HepG2 (cell line): ENCODE data around the gene MPI. TPM values are rescaled to one million over a fixed set of nuclear protein-coding genes. Genes with fewer than 3 reads are reported as not detected.

Experiments used
- CC2D1A ChIP-seq: sonication (generic); formaldehyde crosslinking; IDR thresholded peaks from 2 replicates; pipeline ENCODE4 v1.8.1; 2023; ENCODE audit warnings: mild to moderate bottlenecking, missing genetic modification reagents
- CHCHD3 ChIP-seq: sonication (generic); formaldehyde crosslinking; IDR thresholded peaks from 2 replicates; pipeline ENCODE4 v1.8.0; 2022; ENCODE audit warnings: mild to moderate bottlenecking, missing genetic modification reagents, moderate library complexity
- KLF12 ChIP-seq: sonication (generic); formaldehyde crosslinking; IDR thresholded peaks from 2 replicates; pipeline ENCODE4 v1.4.0; 2020; ENCODE audit warnings: missing genetic modification reagents, borderline replicate concordance
- MEIS1 ChIP-seq: sonication (generic); formaldehyde crosslinking; IDR thresholded peaks from 2 replicates; pipeline ENCODE4 v1.9.0; 2021; ENCODE audit warnings: mild to moderate bottlenecking, missing genetic modification reagents, moderate library complexity, borderline replicate concordance
- NONO ChIP-seq, 2 experiments: fragments of 450-650 bp in 1 of 2; sonication (generic) in 1 of 2; formaldehyde crosslinking in 1 of 2; IDR thresholded peaks in 1 of 2; conservative IDR thresholded peaks in 1 of 2; 2 replicates each; pipeline versions ENCODE4 v1.6.1 to v1.8.0; 2017 to 2022; ENCODE audit warnings: mild to moderate bottlenecking in 1 of 2, missing genetic modification reagents in 1 of 2, moderate library complexity in 1 of 2
- NR2C2 ChIP-seq: sonication (generic); formaldehyde crosslinking; IDR thresholded peaks from 2 replicates; pipeline ENCODE4 v1.4.0; 2020; ENCODE audit warnings: missing genetic modification reagents, mild to moderate bottlenecking, moderate library complexity, borderline replicate concordance
- SALL2 ChIP-seq: sonication (generic); formaldehyde crosslinking; IDR thresholded peaks from 2 replicates; pipeline ENCODE4 v1.8.1; 2023; ENCODE audit warnings: mild to moderate bottlenecking, missing genetic modification reagents, inconsistent platforms
- SMAD1 ChIP-seq: sonication (generic); formaldehyde crosslinking; IDR thresholded peaks from 2 replicates; pipeline ENCODE4 v1.4.0; 2020; ENCODE audit warnings: missing genetic modification reagents, low read depth, mild to moderate bottlenecking, borderline replicate concordance
- TCF7L2 ChIP-seq: IDR thresholded peaks from 2 replicates; pipeline ENCODE4 v1.6.1; 2011; ENCODE audit warnings: mild to moderate bottlenecking, low read depth, low read length, moderate library complexity
- ZNF383 ChIP-seq: sonication (generic); formaldehyde crosslinking; IDR thresholded peaks from 2 replicates; pipeline ENCODE4 v1.4.0; 2020; ENCODE audit warnings: missing genetic modification reagents, mild to moderate bottlenecking, borderline replicate concordance
- ZNF547 ChIP-seq: sonication (generic); formaldehyde crosslinking; IDR thresholded peaks from 2 replicates; pipeline ENCODE4 v1.5.1; 2020; ENCODE audit warnings: mild to moderate bottlenecking, missing genetic modification reagents
- ZNF644 ChIP-seq: IDR thresholded peaks from 2 replicates; pipeline ENCODE4 v1.6.1; 2016; ENCODE audit warnings: low read depth
- ZNF7 ChIP-seq: IDR thresholded peaks from 2 replicates; pipeline ENCODE4 v1.6.1; 2016; ENCODE audit warnings: missing biosample characterization, missing genetic modification reagents
- ZNF775 ChIP-seq: sonication (generic); formaldehyde crosslinking; IDR thresholded peaks from 2 replicates; pipeline ENCODE4 v1.4.0; 2020; ENCODE audit warnings: missing genetic modification reagents, mild to moderate bottlenecking, moderate library complexity, borderline replicate concordance
- ZSCAN20 ChIP-seq: sonication (generic); formaldehyde crosslinking; IDR thresholded peaks from 2 replicates; pipeline ENCODE4 v1.4.0; 2020; ENCODE audit warnings: missing genetic modification reagents, mild to moderate bottlenecking, borderline replicate concordance
- polyA plus RNA-seq, 8 experiments: library from polyadenylated mRNA; depleted of rRNA in 3 of 8; stranded (reverse) in 7 of 8; unstranded in 1 of 8; fragments of >200 nt; fragmentation: Illumina TruSeq in 4 of 8; extraction: Trizol in 4 of 8; gene quantifications; 2 replicates each; pipeline versions ENCODE4 v1.2.1 to v1.2.3, GENCODE V29; 2011 to 2016; ENCODE audit warnings: low read depth in 4 of 8, missing spikeins in 1 of 8, mixed read lengths in 1 of 8; ENCODE audit not compliant: insufficient read depth in 1 of 8
- total RNA-seq, 5 experiments: library from RNA; depleted of rRNA; stranded (reverse); fragments of >200 nt; fragmentation: Illumina TruSeq; extraction: Trizol; gene quantifications; 2 replicates each; pipeline ENCODE4 v1.2.3, GENCODE V29; 2016; ENCODE audit warnings: low read depth in 1 of 5
- TF ChIP-seq, protein P1 (sequence below): sonication (generic); formaldehyde crosslinking; conservative IDR thresholded peaks from 2 replicates; pipeline ENCODE4 v1.8.0; 2022; ENCODE audit warnings: mild to moderate bottlenecking, moderate library complexity, missing genetic modification reagents
- TF ChIP-seq, protein P2 (sequence below): sonication (generic); formaldehyde crosslinking; IDR thresholded peaks from 2 replicates; pipeline ENCODE4 v1.8.1; 2023; ENCODE audit warnings: mild to moderate bottlenecking, moderate library complexity, missing genetic modification reagents
- TF ChIP-seq, protein P3 (sequence below): sonication (generic); formaldehyde crosslinking; IDR thresholded peaks from 2 replicates; pipeline ENCODE4 v1.8.0; 2022; ENCODE audit warnings: missing genetic modification reagents, mild to moderate bottlenecking, moderate library complexity, borderline replicate concordance
- TF ChIP-seq, protein P4 (sequence below): IDR thresholded peaks from 2 replicates; pipeline ENCODE4 v1.6.1; 2016; ENCODE audit warnings: mild to moderate bottlenecking, missing biosample characterization, missing genetic modification reagents
- TF ChIP-seq, protein P5 (sequence below): sonication (generic); formaldehyde crosslinking; IDR thresholded peaks from 2 replicates; pipeline ENCODE4 v1.5.0; 2020; ENCODE audit warnings: mild to moderate bottlenecking, missing genetic modification reagents

MPI gene
- total and polyA plus RNA-seq, 2 of the 13 experiments (the other 11 are each of a cell fraction or from before 2014, with no cell fraction given), result 36.9 to 63.5 TPM

DNA sequence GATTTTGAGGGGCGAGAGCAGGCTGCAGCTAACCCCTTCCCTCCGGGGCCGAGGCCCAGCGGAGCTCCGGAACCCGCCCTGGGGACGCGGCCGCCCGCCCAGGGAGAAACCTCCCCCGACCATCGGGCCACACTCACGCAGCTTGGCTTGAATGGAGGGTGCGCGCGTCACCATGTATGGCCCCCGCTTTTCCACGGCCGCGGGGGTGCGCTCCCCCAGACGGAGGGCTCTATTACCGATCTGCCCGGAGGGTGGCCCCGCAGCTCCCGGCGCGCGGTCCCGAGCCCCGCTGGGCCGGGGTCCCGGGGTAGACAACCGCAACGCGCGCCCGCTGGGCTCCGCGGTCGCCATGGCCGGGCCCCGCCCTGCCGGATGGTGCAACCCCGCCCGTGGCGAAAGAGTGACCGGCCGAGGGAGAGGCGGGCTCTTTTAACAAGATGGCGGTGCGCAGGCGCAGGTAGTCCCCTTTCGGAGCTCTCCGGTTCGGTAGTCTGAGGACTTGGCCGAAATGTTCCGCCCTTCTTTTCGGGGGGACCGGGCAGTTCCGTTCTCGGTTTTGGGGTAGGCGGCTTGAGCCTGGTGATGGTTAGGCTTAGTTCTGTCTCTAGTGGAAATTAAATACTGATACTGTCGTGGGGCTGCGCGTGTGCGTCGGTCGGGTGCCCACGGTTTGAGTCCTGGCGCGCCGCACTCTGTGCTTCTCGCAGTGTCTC is 16.8 kb downstream of the MPI start, which contains the start of gene FAM219B (continued):
- TF ChIP-seq NR2C2 (CRISPR knock-in tag) (no peak), ZSCAN20 (CRISPR knock-in tag) (0 out of 2 replicates have a peak, but pooled peaks have one; percentile 20), TCF7L2 (no peak), SALL2 (CRISPR knock-in tag) (no peak), MEIS1 (peak; percentile 22; the same call in 1 of the 2 replicates), NONO (IDR thresholded peaks at IDR 0.05) (no peak), NONO (CRISPR knock-in tag; conservative IDR thresholded peaks at IDR 0.05) (peak; percentile 63), ZNF383 (CRISPR knock-in tag) (no peak), CC2D1A (CRISPR knock-in tag) (no peak), ZNF775 (no peak), KLF12 (CRISPR knock-in tag) (peak; percentile 63; the same call in 1 of the 2 replicates), CHCHD3 (no peak), ZNF644 (no peak), SMAD1 (CRISPR knock-in tag) (0 out of 2 replicates have a peak, but pooled peaks have one; percentile 52), ZNF547 (CRISPR knock-in tag) (peak; percentile 81; the same call in 1 of the 2 replicates), ZNF7 (CRISPR knock-in tag) (no peak)
- TF ChIP-seq, protein P1, sequence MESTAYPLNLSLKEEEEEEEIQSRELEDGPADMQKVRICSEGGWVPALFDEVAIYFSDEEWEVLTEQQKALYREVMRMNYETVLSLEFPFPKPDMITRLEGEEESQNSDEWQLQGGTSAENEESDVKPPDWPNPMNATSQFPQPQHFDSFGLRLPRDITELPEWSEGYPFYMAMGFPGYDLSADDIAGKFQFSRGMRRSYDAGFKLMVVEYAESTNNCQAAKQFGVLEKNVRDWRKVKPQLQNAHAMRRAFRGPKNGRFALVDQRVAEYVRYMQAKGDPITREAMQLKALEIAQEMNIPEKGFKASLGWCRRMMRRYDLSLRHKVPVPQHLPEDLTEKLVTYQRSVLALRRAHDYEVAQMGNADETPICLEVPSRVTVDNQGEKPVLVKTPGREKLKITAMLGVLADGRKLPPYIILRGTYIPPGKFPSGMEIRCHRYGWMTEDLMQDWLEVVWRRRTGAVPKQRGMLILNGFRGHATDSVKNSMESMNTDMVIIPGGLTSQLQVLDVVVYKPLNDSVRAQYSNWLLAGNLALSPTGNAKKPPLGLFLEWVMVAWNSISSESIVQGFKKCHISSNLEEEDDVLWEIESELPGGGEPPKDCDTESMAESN (CRISPR knock-in tag), result peak; percentile 63
- TF ChIP-seq, protein P2, sequence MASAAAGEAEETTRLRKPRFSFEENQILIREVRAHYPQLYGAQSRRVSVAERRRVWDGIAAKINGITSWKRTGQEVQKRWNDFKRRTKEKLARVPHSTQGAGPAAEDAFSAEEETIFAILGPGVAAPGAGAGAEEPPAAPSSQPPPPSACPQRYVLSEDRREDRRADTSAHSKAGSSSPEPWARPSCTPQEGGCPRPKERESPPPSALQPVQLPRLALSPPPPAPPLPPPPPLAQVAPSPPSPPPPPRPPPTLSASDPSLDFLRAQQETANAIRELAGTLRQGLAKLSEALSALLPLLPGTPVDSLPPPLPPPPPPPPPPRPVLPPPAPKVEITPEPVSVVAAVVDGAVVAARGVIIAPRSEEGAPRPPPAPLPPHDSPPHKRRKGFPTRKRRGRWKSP (CRISPR knock-in tag), result 0 out of 2 replicates have a peak, but pooled peaks have one; percentile 55
- TF ChIP-seq, protein P3, sequence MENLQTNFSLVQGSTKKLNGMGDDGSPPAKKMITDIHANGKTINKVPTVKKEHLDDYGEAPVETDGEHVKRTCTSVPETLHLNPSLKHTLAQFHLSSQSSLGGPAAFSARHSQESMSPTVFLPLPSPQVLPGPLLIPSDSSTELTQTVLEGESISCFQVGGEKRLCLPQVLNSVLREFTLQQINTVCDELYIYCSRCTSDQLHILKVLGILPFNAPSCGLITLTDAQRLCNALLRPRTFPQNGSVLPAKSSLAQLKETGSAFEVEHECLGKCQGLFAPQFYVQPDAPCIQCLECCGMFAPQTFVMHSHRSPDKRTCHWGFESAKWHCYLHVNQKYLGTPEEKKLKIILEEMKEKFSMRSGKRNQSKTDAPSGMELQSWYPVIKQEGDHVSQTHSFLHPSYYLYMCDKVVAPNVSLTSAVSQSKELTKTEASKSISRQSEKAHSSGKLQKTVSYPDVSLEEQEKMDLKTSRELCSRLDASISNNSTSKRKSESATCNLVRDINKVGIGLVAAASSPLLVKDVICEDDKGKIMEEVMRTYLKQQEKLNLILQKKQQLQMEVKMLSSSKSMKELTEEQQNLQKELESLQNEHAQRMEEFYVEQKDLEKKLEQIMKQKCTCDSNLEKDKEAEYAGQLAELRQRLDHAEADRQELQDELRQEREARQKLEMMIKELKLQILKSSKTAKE (CRISPR knock-in tag), result no peak
- TF ChIP-seq, protein P4, sequence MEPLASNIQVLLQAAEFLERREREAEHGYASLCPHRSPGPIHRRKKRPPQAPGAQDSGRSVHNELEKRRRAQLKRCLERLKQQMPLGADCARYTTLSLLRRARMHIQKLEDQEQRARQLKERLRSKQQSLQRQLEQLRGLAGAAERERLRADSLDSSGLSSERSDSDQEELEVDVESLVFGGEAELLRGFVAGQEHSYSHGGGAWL (CRISPR knock-in tag), result peak; percentile 69; the same call in 1 of the 2 replicates
- TF ChIP-seq, protein P5, sequence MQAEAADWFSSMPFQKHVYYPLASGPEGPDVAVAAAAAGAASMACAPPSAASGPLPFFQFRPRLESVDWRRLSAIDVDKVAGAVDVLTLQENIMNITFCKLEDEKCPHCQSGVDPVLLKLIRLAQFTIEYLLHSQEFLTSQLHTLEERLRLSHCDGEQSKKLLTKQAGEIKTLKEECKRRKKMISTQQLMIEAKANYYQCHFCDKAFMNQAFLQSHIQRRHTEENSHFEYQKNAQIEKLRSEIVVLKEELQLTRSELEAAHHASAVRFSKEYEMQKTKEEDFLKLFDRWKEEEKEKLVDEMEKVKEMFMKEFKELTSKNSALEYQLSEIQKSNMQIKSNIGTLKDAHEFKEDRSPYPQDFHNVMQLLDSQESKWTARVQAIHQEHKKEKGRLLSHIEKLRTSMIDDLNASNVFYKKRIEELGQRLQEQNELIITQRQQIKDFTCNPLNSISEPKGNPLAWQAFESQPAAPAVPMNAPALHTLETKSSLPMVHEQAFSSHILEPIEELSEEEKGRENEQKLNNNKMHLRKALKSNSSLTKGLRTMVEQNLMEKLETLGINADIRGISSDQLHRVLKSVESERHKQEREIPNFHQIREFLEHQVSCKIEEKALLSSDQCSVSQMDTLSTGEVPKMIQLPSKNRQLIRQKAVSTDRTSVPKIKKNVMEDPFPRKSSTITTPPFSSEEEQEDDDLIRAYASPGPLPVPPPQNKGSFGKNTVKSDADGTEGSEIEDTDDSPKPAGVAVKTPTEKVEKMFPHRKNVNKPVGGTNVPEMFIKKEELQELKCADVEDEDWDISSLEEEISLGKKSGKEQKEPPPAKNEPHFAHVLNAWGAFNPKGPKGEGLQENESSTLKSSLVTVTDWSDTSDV (CRISPR knock-in tag), result no peak
